NCI-H2081 treated with DMSO at 0.1 percent for 48 hours (cell line): ENCODE measurements around the gene LIMK1.
"Not testable (repeated sequence)": the region's sequence is repeated elsewhere in the genome, so short reads cannot be mapped to it uniquely, and the experiment has no call there.

Experiments
- DNase-seq: peaks from one replicate; lab custom pipeline; 2025; lab: John Stamatoyannopoulos, UW

LIMK1 gene

DNA sequence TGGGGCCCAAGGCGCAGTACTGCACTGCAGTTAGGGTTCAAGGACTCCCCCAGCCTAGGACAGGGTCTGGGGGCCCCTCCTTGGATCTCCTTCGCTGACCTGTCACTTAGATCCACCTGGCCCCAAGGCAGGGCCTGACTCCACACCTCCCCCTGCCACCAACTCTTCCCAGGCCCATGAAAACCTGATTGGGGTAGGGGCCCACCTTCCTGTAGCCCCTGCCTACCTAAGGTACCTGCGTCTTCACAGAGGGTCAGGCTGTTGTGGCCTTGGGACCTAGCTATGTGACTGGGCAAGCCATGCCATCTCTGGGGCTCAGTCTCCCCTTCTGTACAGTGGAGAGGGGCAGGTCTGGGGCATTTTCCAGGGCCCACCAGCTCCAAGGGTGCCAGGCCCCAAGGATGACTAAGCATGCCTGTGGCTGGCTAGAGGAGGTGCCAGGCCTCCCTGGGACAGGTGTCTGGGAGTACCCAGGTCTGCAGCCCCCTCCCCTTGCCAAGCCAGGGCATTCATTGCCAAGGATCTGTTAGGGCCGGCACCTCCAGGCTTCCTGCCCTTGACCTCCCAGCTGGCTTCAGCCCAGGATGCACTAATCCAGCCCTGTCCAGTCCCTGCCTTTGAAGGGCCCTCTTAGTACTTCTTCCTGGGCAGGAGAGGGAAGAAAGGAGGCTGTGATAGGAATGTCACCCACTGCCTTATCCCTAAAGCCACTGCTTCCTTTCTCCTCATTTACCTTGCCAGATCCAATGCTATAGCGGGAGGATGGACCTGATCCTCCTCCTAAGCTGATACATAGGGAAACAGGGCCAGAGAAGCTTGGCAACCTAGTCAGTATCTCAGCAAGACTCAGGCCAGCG, 1.3 kb downstream of the LIMK1 start:
- no peak for DNase-seq

DNA sequence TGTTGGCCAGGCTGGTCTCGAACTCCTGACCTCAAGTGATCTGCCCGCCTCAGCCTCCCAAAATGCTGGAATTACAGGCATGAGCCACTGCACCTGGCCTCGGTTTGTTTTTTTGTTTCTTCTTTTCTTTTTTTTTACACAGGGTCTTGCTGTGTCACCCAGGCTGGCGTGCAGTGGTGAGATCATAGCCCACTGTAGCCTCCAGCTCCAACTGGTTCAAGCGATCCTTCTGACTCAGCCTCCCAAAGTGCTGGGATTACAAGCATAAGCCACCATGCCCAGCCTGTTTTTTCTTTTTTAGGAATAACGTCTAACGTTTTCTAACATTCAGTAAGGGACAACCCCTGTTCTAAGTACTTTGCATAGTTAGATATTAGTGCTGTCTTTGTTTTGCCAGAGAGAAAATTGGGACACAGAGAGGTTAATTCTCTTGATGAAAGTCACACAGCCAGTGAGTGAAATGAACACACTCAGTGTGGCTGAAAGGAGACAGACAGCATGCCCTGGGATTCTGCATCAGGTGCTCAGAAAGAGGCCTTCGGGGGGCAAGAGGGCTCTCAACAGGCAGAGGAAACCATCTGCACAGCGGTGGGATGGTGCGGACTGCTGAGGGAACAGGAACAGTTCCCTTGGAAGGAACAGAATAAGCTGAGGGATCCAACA, 4.3 kb downstream of the LIMK1 start:
- DNase-seq, result no peak

DNA sequence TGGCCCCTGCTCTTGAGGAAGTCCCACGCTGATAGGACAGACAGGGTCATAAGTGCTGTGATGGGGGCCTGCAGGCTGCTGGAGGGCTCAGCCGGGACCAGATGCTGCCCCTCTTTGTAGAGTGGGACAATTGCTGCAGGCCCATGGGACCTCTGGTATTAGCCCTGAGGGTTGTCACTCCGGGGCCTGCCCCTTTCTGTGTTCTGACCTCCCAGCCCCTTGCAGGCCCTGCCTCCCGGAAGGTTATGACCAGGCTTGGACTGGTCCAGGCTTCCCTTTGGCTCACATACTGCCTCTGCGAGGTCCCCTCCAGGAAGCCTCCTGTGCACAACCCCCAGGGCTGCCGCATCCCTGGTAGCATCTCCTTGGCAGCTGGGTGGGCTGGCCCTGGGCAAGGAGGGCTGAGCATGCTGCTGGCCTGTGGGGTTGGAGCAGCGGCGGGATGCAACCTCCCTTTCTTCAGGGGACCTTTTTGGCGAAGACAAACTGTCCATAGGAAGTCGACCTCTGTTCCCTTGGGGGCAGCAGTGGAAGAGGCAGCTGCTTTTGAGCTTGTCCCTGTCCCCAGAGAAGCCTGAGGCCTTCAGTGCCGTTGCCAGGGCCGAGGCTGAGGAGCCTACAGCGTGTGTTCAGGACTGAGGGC, 8.8 kb downstream of the LIMK1 start:
- no peak for DNase-seq

DNA sequence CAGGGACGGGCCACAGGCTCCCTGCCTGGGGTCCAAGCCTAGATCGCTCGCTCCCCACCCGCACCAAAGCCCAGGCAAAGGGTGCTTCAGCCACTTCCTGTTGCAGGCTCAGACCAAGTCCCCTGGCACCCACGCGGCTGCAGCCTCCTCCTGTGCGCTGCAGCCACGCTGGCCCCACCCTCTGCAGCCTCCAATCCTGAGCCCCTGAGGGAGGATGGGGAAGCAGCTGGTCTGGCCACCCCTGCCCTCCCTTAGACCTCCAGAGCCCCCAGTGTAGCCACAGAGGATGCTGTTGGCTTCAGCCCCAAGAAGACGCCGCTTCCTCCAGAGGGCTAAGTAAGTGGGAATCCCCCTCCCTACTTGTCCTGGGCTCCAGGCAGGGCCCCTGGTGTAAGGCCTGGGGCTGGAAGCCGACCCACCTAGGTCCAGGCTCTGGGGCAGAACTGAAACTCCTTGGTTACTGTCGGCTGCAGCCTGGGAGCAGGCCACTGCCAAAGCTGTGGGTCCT, 9.4 kb downstream of the LIMK1 start:
- DNase-seq, result no peak

DNA sequence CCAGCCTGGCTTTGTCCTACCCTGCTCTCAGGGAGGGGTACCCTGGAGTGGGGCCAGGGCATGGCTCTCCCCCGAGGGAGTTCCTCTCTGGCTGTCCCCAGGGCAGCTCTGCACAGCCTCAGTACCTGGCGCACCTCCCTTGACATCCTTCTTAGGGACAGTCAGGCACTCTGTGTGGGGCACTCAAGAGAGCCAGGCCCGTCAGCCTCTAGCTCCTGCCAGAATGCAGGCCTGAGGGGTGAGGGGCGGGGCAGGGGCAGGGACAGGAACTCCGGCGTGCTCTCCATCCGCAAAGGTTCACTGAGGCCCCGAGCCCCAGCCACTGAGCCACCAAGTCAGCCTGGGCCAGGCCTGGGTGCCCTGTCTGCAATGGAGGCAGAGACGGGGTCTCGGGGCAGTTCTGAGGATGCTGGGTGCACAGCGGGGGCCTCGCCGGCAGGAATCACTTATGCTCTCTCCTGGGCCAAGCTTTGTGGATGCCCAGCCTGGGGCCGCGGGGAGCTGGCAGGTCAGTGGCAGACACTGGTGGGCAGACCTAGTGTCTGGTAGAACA, 10.1 kb downstream of the LIMK1 start:
- DNase-seq, result no peak

DNA sequence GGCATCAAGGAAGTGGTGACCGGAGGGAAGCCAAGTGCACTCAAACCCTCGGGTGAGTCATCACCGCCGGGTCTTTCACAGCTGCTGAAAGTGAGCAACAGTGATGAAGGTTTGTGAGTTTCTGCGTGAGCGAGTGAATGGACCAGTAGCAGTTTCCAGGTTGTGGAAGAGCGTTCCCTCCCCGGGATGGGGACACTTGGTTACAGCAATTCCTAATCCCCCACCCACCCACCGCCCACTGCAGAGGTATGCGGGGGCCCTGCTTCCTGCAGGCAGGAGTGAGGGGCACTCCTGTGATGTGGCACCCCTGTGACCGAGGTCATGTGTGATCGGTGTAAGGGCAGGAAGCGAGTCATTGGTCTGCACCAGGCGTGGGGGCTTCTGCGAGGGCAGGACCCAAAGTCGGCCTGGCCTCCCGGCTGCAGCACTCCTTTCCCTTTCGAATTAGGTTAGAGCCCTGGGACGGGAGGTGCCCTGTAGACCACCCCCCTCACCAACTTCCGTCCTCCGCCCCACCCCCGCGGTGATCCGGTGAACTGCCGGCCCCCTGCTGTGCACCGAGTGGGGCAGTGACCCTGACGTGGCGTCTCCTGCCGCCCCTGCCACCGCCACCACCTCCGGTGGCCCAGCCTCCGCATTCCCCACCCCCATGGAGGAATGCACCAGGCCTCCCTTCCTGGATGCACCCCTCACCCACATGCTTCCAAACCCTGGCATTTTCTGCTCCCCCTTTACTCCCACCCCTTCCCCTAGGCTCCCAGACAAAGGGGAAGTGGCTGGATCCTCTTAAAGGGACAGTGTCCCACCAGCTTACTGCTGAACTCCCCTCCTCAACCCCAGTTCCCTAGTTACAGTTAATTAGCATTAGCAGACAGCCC, 10.9 kb downstream of the LIMK1 start:
- DNase-seq, result no peak

DNA sequence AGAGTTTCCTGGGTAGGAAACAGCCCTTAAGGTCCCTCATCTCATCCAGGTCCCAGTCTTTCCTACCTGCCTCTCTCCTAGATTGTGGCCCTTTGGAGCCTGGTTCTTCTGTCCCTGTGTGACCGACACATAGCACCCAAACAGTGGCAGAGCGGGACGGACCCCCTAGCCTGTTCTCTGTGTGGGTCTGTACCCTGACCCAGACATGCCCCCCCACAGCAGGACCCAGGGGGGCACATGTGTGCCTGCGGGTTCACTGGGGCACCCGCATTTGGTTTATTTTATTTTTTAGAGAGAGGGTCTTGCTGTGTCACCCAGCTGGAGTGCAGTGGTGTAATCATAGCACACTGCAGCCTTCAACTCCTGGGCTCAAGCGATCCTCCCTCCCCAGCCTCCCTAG, 11.5 kb downstream of the LIMK1 start:
- no peak for DNase-seq

DNA sequence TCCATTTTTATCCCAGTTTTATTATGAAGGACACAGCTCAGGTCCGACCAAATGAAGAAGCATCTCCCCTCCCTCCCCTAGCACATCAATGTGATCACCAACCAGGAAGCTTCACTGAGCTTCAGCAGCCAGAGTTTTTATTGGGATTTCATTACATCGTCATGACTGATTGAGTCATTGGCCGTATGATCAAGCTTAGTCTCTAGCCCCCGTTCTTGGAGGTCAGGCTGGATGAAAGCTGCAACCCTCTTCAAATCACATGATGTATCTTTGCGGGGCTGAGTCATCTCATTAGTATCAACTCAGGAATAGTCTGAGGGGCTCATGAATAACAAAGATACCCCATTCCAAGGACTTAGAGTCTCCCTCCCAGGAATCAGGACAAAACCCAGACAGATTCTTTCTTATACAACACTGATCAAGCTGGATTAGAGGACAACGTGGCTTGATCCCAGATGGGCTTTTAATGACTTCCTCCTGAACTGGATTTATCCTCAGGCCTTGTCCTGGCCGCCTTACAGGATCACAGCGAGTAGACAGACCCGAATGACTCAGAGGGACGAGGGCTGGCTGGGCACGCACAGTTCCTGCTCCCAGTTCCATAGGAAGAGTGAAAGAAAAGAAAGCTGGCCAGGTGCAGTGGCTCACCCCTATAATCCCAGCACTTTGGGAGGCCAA, 14.5 kb downstream of the LIMK1 start:
- DNase-seq, result no peak

DNA sequence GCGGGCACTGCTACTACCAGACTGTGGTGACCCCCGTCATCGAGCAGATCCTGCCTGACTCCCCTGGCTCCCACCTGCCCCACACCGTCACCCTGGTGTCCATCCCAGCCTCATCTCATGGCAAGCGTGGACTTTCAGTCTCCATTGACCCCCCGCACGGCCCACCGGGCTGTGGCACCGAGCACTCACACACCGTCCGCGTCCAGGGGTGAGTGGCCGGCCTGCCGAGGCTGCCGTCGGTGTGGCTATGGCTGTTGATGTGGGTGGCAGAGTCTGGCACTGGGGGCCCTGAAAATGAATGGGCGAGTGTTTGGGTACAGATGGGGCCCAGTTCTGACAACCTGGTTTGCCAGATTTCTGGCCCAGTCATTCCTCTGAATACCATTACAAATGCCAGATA, 15.4 kb downstream of the LIMK1 start:
- DNase-seq, result no peak

DNA sequence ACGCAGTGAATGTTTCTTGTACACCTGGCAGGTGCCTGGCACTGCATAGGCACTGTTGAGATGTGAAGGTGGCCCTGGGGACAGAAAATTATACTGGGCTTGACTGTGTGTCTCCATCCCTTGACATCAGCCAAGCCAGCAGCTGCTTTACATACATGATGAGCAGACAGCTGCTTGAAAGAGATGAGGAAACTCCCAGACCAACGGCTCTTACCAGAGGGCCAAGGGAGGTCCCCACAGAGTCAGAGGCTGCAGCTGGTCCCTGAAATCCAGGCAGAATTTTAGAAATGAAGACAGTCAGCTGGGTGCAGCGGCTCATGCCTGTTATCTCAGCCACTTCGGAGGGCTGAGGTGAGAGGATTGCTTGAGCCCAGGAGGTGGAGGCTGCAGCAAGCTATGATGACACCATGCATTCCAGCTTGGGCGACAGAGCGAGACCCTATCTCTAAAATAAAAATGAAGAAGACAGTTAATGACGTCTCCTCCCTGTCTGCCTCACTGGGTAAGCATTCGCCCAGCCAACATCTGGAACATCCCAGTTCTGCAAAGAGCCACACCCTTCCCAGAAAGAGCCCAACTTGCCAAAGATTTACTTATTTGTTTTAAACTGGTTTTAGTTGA, 17.6 kb downstream of the LIMK1 start:
- no peak for DNase-seq

DNA sequence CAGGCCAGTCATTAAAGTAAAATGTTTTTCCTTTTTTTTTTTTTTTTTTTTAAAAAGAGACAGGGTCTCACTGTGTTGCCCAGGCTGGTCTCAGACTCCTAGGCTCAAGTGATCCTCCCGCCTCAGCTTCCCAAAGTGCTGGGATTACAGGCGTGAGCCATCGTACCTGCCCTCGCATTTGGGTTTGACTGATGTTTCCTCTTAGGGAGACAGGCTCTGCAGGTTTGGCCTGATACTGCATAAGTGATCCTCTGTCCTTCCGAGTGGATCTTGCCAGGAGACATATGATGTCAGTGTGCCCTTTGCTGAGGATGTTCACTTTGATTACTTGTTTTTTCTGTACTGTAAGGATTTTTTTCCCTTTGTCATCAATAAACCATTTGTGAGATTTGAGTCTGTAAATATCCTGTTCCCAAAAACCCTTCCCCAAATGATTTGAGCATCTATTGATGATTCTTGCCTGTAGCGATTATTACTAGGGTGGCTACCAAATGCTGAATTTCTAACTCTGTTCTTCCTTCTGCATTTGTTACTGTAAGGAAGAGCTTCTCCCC, 19.7 kb downstream of the LIMK1 start:
- no peak for DNase-seq

DNA sequence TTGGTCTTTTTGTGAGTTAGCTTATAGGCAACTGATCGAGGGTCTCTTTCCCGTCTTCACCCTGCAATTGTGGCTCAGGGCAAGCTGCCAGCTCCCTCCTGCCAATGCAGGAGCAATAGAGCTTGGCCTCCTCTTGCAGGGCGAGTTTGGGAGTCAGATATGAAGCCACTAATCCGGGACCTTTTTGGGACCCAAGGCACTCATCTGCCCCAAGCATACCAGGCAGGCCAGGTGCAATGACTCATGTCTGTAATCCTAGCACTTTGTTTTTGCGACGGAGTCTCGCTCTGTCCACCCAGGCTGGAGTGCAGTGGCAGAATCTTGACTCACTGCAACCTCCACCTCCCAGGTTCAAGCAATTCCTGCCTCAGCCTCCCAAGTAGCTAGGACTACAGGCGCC, 21.1 kb downstream of the LIMK1 start:
- DNase-seq, result no peak

DNA sequence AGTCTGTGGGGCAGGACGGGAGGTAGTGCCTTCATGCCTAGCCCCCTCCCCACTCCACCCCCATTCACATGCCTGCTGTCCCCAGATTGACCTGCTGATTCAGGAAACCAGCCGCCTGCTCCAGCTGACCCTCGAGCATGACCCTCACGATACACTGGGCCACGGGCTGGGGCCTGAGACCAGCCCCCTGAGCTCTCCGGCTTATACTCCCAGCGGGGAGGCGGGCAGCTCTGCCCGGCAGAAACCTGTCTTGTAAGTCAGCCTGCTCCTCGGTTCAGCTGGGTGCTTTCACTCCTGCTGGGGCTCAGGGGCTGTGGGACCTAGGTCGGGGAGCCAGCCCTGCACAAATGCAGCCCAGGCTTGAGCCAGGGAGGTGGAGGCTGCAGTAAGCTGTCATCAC, 22.4 kb downstream of the LIMK1 start:
- DNase-seq, result no peak

DNA sequence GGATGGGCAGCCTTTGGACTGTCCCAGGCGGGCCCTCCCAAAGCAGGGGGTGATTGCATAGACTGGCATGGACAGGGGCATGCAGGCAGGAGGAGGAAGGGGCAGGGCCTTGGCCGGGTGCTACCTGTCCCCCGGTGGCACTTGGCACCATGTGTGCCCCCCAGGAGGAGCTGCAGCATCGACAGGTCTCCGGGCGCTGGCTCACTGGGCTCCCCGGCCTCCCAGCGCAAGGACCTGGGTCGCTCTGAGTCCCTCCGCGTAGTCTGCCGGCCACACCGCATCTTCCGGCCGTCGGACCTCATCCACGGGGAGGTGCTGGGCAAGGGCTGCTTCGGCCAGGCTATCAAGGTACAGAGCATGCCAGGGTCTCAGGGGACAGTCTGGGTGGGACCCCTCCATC, 23.2 kb downstream of the LIMK1 start:
- no peak for DNase-seq

DNA sequence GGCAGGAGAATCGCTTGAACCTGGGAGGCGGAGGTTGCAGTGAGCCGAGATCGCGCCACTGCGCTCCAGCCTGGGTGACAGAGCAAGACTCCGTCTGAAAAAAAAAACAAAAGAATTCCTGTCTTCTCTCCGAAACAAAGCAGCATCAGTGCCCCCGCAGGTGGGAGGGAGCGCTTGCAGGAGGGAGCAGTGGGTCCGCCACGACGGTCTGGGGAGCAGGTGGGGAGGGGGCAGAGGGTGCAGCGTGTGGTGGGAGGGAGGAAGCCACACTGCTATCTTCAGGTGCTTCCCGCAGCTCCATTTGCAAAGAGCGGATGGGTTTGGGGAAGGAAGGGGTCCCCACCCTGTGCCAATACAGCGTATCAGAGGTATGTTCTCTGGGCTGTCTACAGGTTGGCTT, 31.7 kb downstream of the LIMK1 start:
- DNase-seq, result no peak

DNA sequence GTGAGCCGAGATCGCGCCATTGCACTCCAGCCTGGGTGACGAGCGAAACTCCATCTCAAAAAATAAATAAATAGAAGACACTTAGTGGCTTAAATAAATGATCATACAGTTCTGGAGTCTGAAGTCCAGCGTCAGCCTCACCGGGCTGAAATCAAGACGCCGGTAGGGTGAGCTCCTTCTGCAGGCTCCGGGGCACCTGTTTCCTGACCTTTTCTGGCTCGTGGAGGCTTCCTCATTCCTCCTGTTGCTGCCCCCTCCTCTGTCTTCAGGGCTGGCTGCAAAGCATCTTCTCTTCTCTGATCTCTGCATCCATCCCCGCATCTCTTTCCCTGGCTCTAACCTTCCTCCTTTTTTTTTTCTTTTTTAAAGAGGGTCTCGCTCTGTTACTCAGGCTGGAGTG, 32.8 kb downstream of the LIMK1 start:
- no peak for DNase-seq

DNA sequence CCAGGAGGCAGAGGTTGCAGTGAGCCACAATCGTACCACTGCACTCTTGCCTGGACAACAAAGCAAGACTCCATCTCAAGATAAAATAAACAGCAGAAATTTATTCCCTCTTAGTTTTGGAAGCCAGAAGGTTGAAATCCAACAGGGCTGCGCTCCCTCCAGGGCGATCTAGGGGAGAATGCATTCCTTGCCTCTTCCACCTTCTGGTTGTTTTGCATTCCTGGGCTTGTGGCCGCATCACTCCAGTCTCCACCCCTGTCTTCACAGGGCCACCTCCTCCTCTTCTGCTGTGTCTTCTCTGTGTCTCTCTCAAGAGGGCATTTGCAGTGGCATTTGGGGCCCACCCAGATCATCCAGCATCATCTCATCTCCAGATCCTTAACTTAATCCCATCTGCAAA, 36.2 kb downstream of the LIMK1 start:
- DNase-seq, result no peak

DNA sequence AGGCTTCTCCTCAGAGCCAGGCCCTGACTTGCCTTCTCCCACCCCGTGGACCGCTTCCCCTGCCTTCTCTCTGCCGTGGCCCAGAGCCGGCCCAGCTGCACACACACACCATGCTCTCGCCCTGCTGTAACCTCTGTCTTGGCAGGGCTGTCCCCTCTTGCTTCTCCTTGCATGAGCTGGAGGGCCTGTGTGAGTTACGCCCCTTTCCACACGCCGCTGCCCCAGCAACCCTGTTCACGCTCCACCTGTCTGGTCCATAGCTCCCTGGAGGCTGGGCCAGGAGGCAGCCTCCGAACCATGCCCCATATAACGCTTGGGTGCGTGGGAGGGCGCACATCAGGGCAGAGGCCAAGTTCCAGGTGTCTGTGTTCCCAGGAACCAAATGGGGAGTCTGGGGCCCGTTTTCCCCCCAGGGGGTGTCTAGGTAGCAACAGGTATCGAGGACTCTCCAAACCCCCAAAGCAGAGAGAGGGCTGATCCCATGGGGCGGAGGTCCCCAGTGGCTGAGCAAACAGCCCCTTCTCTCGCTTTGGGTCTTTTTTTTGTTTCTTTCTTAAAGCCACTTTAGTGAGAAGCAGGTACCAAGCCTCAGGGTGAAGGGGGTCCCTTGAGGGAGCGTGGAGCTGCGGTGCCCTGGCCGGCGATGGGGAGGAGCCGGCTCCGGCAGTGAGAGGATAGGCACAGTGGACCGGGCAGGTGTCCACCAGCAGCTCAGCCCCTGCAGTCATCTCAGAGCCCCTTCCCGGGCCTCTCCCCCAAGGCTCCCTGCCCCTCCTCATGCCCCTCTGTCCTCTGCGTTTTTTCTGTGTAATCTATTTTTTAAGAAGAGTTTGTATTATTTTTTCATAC, 38.0 kb downstream of the LIMK1 start:
- DNase-seq, result no peak

DNA sequence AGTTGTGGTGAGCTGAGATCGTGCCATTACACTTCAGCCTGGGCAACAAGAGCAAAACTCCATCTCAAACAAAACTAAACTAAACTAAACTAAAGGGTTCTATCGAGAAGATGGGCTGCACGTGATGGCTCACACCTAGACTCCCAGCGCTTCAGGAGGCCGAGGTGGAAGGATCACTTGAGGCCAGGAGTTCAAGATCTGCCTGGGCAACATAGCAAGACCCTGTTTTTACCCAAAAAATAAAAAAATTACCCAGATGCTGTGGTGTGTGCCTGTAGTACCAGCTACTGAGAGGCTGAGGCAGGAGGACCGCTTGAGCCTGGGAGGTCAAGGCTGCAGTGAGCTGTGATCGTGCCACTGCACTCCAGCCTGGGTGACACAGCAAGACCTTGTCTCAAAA, 40.3 kb downstream of the LIMK1 start:
- DNase-seq, result not testable (repeated sequence)
